ENCODE measurements around the gene GSTT2B.
"Not testable (repeated sequence)": the region's sequence is repeated elsewhere in the genome, so short reads cannot be mapped to it uniquely, and the experiment has no call there.

Gene GSTT2B

GRCh38 chr22:23912293-23912903, 48.6 kb downstream of the GSTT2B start:
- Histone ChIP-seq H3K27me3 (replicated peaks) (no peaks in the 10 kb centered on the region), H3K36me3 (replicated peaks) (no peaks in the 10 kb centered on the region), H3K27ac (no peak overlapping the region), H3K4me3 (ENCODE audit: low read depth, low read length) (no peak overlapping the region)
- TF ChIP-seq, protein P1, sequence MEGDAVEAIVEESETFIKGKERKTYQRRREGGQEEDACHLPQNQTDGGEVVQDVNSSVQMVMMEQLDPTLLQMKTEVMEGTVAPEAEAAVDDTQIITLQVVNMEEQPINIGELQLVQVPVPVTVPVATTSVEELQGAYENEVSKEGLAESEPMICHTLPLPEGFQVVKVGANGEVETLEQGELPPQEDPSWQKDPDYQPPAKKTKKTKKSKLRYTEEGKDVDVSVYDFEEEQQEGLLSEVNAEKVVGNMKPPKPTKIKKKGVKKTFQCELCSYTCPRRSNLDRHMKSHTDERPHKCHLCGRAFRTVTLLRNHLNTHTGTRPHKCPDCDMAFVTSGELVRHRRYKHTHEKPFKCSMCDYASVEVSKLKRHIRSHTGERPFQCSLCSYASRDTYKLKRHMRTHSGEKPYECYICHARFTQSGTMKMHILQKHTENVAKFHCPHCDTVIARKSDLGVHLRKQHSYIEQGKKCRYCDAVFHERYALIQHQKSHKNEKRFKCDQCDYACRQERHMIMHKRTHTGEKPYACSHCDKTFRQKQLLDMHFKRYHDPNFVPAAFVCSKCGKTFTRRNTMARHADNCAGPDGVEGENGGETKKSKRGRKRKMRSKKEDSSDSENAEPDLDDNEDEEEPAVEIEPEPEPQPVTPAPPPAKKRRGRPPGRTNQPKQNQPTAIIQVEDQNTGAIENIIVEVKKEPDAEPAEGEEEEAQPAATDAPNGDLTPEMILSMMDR (IDR thresholded peaks at IDR 0.05; ENCODE audit: low read depth, low read length, missing control alignments), result no peak
- in situ Hi-C loops (cut with HindIII; ENCODE audit: low pct_ligation_motif_present, low sequenced_read_pairs), result no loop called here
- DNase-seq, result no peak

DNA sequence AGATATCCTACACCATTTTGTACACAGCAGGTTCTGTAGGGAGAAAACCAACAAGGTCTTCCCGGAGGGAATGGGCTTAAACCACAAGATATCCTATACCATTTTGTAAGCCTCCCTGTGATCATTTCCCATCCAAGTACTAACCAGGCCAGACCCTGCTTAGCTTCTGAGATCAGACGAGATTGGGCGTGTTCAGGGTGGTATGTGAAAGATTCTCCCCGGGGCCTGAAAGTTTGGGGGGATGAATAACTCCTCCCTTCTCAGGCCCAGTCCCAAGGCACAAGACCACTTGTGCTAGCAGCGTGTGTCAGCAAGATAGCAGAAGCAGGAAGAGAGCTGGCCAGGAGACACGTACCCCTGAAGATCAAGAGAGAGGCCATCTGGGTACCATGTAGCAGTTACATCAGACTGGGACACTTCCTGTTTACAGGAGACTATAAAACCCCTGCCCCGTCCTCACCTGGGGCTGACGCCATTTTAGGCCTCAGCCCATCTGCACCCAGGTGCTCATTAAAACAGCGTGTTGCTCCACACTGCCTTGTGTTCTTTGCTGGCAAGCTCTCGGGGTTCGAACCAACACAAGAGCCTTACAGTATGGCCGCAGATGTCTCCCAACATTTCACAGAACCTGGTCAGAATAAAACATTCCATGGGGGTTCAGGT, 49.5 kb downstream of the GSTT2B start:
- H3K4me3 ChIP-seq (ENCODE audit: low read depth, low read length), result no peak overlapping the region
- no peak overlapping the region for H3K27ac ChIP-seq
- TF ChIP-seq, protein P1 (IDR thresholded peaks at IDR 0.05; ENCODE audit: low read depth, low read length, missing control alignments), result no peak
- no peaks in the 10 kb centered on the region for H3K27me3 ChIP-seq (replicated peaks)
- DNase-seq, result no peak
- in situ Hi-C loops (cut with HindIII; ENCODE audit: low pct_ligation_motif_present, low sequenced_read_pairs), result no loop called here
- no peaks in the 10 kb centered on the region for H3K36me3 ChIP-seq (replicated peaks)

GRCh38 chr22:23910496-23911190, 50.4 kb downstream of the GSTT2B start:
- no peak overlapping the region for H3K27ac ChIP-seq
- H3K36me3 ChIP-seq (replicated peaks), result no peaks in the 10 kb centered on the region
- TF ChIP-seq, protein P1 (IDR thresholded peaks at IDR 0.05; ENCODE audit: low read depth, low read length, missing control alignments), result no peak
- no peaks in the 10 kb centered on the region for H3K27me3 ChIP-seq (replicated peaks)
- in situ Hi-C loops (cut with HindIII; ENCODE audit: low pct_ligation_motif_present, low sequenced_read_pairs), result no loop called here
- H3K4me3 ChIP-seq (ENCODE audit: low read depth, low read length), result no peak overlapping the region
- no peak for DNase-seq

DNA sequence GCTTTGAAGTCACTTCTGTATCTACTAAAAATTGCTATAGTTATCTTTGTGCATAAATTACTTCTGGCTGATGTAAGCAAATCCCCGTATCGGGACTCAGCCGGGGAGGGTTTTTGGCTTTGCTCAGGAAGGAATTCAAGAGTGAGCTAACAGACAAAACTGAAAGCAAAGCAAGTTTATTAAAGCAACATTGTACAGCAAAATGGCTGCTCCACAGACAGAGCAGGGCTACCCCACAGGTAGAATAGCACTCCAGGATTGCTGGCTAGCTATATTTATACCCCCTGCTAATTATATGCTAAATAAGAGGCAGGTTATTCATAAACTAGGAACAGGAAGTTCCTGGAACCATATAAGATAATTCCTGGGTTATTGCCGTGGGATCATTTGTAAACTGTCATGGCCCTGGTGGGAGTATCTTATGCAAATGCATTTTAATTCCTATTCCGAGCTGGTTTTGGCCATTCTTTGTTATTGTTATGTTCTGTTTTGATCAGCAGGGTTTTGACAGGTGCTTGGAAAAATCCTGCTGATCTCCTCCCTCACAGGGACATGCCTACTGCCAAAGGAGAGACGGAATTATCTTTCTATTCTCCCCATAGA, 51.6 kb downstream of the GSTT2B start:
- H3K36me3 ChIP-seq (replicated peaks), result no peaks in the 10 kb centered on the region
- H3K27me3 ChIP-seq (replicated peaks), result no peaks in the 10 kb centered on the region
- no peak overlapping the region for H3K27ac ChIP-seq
- DNase-seq, result no peak
- TF ChIP-seq, protein P1 (IDR thresholded peaks at IDR 0.05; ENCODE audit: low read depth, low read length, missing control alignments), result no peak
- in situ Hi-C loops (cut with HindIII; ENCODE audit: low pct_ligation_motif_present, low sequenced_read_pairs), result no loop called here
- H3K4me3 ChIP-seq (ENCODE audit: low read depth, low read length), result no peak overlapping the region

- in situ Hi-C loops (cut with HindIII; ENCODE audit: low pct_ligation_motif_present, low sequenced_read_pairs), result no loop called here
- TF ChIP-seq, protein P1 (IDR thresholded peaks at IDR 0.05; ENCODE audit: low read depth, low read length, missing control alignments), result no peak
- no peak for DNase-seq
Observed at GRCh38 chr22:23908587-23909205, 52.3 kb downstream of the GSTT2B start.

GRCh38 chr22:23907423-23907822, 53.6 kb downstream of the GSTT2B start:
- H3K27me3 ChIP-seq (replicated peaks); H3K27ac ChIP-seq; H3K4me3 ChIP-seq (ENCODE audit: low read depth, low read length); in situ Hi-C loops (cut with HindIII; ENCODE audit: low pct_ligation_motif_present, low sequenced_read_pairs); DNase-seq; H3K36me3 ChIP-seq (replicated peaks): not testable (repeated sequence)

More at GRCh38 chr22:23908587-23909205, 52.3 kb downstream of the GSTT2B start:
- H3K27me3 ChIP-seq (replicated peaks), result no peaks in the 10 kb centered on the region
- H3K4me3 ChIP-seq (ENCODE audit: low read depth, low read length), result no peak overlapping the region
- no peaks in the 10 kb centered on the region for H3K36me3 ChIP-seq (replicated peaks)
- H3K27ac ChIP-seq, result no peak overlapping the region
